Posterior cingulate gyrus (tissue), 11 donors: Measurements from ENCODE around the gene TTR.

Experiments used
- DNase-seq, 10 donors: peaks; one replicate each; pipeline versions ENCODE4 v3.0.0 to v3.0.0-alpha.2; 2020 to 2021; ENCODE audit warnings: mixed read lengths in 3 of 10
- intact Hi-C: fragments of 100-400 bp; cut with DNase I; formaldehyde crosslinking; loops from one replicate; pipeline ENCODE4 v1.15.1; 2023

The TTR gene

GRCh38 chr18:31611511-31611910 lies 19.8 kb downstream of the TTR start:
- intact Hi-C loops, result no loop called here
- no peak for DNase-seq

GRCh38 chr18:31612124-31612523 lies 20.4 kb downstream of the TTR start:
- intact Hi-C loops, result no loop called here
- DNase-seq, result no peak

GRCh38 chr18:31614044-31614443 lies 22.4 kb downstream of the TTR start:
- no peak for DNase-seq
- intact Hi-C loops, result no loop called here

- DNase-seq, result no peak
- intact Hi-C loops, result no loop called here
These were observed 24.9 kb downstream of the TTR start for GRCh38 chr18:31616586-31616985.

GRCh38 chr18:31617031-31617717 lies 25.5 kb downstream of the TTR start:
- DNase-seq, result no peak
- intact Hi-C loops, result no loop called here

- intact Hi-C loops, result no loop called here
- DNase-seq, result no peak
These were observed 27.1 kb downstream of the TTR start for GRCh38 chr18:31618801-31619200.

- DNase-seq, result no peak
- intact Hi-C loops, result no loop called here
These were observed 27.6 kb downstream of the TTR start for GRCh38 chr18:31619291-31619690.

- intact Hi-C loops, result no loop called here
- DNase-seq, result no peak
These were observed 33.4 kb downstream of the TTR start for GRCh38 chr18:31624892-31625640.

- no peak for DNase-seq
- intact Hi-C loops, result no loop called here
These were observed 34.7 kb downstream of the TTR start for GRCh38 chr18:31626409-31626808.

GRCh38 chr18:31630549-31630948 lies 38.9 kb downstream of the TTR start:
- DNase-seq, result no peak
- intact Hi-C loops, result no loop called here

- no peak for DNase-seq
These were observed 39.8 kb downstream of the TTR start for GRCh38 chr18:31631526-31631925.

GRCh38 chr18:31632356-31632755 lies 40.7 kb downstream of the TTR start:
- intact Hi-C loops, result no loop called here
- DNase-seq, result no peak

More at GRCh38 chr18:31631526-31631925, 39.8 kb downstream of the TTR start:
- intact Hi-C loops, result no loop called here

GRCh38 chr18:31633392-31634330 lies 42.0 kb downstream of the TTR start:
- intact Hi-C loops, result no loop called here
- no peak for DNase-seq

- intact Hi-C loops, result no loop called here
- DNase-seq, result no peak
These were observed 42.6 kb downstream of the TTR start for GRCh38 chr18:31634331-31634713.

GRCh38 chr18:31636387-31636786 lies 44.7 kb downstream of the TTR start:
- DNase-seq, result no peak
- intact Hi-C loops, result no loop called here

- DNase-seq, result no peak
These were observed 45.8 kb downstream of the TTR start for GRCh38 chr18:31637445-31637844.

GRCh38 chr18:31643003-31643402 lies 51.3 kb downstream of the TTR start:
- intact Hi-C loops, result no loop called here
- DNase-seq, result no peak

More at GRCh38 chr18:31637445-31637844, 45.8 kb downstream of the TTR start:
- intact Hi-C loops, result no loop called here

GRCh38 chr18:31645411-31645810 lies 53.7 kb downstream of the TTR start:
- intact Hi-C loops, result no loop called here
- no peak for DNase-seq

GRCh38 chr18:31646332-31647126 lies 54.9 kb downstream of the TTR start:
- DNase-seq, result no peak
- intact Hi-C loops, result no loop called here

GRCh38 chr18:31647127-31647753 lies 55.6 kb downstream of the TTR start:
- intact Hi-C loops, result no loop called here
- no peak for DNase-seq
